GM12874 (cell line): ENCODE measurements around the gene ATG2A.

ENCODE experiments used
- TF ChIP-seq, protein P1 (sequence below): IDR thresholded peaks from 2 replicates; pipeline ENCODE4 v1.5.1; 2011; ENCODE audit warnings: low read depth, mild to moderate bottlenecking, control low read depth, low read length, moderate library complexity; ENCODE audit not compliant: insufficient read depth

ATG2A gene

DNA sequence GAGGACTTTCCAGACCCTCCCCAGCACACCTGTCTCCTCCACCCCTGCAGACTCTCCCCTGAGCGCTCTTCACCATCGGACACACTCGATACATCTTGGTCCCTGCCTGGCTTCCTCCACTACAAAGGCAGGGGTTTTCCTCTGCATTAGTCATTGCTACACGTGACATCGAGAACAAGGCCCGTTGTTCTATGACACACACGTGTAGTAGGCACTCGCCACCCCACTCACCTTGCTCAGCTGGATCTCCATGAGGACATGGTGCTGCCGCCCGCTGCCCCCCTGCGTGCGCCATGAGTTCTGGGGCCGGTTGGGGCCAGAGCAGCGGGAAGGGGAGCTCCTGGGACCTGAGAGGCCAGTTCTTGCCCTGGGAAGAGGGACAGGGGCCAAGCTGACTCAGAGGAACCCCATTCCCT is 16.7 kb downstream of the ATG2A start:
- TF ChIP-seq, protein P1, sequence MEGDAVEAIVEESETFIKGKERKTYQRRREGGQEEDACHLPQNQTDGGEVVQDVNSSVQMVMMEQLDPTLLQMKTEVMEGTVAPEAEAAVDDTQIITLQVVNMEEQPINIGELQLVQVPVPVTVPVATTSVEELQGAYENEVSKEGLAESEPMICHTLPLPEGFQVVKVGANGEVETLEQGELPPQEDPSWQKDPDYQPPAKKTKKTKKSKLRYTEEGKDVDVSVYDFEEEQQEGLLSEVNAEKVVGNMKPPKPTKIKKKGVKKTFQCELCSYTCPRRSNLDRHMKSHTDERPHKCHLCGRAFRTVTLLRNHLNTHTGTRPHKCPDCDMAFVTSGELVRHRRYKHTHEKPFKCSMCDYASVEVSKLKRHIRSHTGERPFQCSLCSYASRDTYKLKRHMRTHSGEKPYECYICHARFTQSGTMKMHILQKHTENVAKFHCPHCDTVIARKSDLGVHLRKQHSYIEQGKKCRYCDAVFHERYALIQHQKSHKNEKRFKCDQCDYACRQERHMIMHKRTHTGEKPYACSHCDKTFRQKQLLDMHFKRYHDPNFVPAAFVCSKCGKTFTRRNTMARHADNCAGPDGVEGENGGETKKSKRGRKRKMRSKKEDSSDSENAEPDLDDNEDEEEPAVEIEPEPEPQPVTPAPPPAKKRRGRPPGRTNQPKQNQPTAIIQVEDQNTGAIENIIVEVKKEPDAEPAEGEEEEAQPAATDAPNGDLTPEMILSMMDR, result no peak

DNA sequence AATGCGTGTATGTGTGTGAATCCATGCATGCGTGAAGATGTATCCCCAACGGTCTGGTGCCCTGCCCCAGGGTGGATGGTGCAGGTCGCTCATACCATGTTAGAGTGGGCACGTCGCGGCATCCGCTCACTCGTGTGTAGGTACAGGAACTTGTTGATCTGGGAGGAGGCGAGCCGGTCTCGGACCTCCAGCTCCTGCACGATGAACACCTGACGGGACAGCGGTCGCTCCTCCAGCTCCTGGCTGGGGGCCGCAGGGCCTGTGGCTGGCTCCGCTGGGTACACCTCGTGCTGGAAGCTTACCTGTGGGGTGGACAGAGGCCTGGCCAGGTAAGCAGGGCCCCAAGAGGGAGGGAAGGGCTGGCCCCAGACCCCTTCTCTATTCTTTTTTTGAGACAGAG is 18.5 kb downstream of the ATG2A start:
- TF ChIP-seq, protein P1, result no peak

DNA sequence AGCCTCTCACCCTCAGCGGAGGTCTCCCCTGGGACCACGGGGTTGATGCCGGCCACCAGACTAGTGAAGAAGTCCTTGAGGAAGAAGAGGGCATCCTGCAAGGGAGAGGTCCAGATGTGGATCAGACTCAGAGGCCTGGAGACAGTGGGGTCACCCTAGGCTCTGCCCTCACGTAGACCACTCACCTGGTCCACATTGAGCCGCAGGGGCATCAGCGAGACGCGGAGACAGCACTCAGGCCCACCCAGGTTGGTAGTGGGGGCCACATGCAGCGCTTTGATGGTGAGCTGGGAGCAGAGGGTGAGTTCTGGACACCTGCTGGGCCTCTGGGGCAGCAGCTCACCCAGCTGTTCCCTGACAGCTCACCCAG is 18.9 kb downstream of the ATG2A start:
- TF ChIP-seq, protein P1, result no peak

DNA sequence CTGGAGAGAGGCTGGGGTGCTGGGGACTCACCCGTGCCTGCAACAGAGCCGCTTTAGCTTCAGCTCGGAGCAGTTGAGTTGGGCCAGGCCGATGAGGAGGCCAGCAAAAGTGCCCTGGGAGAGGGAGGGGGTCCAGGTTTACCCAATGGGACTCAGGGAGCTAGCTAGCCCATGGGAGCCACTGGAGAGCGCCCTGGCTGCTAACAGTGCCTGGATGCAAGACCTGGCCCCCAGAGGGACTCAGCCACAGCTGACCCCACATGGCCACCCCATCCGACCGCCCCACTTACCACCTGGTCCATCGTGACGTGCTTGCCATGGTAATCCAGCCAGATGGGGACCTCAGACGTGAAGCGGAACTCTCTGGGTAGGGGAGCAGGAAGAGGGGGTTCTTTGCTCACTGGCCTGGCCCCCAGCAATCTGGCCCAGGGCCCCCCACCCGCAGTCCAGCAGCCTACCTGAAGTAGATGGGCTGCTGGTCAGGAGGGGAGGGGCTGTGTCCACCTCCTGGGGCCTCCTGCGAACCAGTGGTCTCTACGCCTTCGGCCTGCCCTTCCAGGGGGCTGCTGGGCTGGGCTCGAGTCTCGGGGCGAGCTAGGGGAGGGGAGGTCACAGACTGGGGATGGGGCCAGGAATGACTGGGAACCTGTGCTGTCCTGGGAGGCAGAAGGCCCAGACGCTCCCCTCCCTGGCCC is 19.5 kb downstream of the ATG2A start:
- TF ChIP-seq, protein P1, result no peak

DNA sequence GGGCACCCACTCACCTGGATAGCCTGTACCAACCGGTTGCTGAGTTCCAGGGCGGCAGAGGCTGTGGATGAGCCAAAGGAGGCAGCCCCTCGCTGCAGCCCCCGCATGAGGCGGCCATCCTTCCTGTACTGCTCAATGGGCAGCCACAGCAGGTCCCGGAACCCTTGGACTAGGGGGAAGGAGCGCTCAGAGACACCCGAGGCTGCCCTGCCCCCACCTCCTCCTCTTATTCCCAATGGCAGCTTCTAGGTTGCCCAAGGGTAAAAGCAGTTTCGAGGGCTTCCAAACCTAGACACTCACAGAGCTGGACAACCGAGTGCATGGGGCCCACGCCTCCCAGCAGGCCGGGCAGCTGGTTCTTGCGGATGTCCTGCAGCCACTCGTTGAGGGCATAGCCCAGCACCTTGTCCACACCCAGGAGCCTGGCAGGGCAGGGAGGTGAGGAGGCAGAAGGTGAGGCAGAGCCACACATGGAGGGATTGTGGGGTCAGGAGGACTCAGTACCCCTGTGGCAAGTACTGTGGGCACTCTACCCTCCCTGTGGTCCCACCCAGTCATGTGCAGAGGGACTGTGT is 20.5 kb downstream of the ATG2A start:
- TF ChIP-seq, protein P1, result no peak

DNA sequence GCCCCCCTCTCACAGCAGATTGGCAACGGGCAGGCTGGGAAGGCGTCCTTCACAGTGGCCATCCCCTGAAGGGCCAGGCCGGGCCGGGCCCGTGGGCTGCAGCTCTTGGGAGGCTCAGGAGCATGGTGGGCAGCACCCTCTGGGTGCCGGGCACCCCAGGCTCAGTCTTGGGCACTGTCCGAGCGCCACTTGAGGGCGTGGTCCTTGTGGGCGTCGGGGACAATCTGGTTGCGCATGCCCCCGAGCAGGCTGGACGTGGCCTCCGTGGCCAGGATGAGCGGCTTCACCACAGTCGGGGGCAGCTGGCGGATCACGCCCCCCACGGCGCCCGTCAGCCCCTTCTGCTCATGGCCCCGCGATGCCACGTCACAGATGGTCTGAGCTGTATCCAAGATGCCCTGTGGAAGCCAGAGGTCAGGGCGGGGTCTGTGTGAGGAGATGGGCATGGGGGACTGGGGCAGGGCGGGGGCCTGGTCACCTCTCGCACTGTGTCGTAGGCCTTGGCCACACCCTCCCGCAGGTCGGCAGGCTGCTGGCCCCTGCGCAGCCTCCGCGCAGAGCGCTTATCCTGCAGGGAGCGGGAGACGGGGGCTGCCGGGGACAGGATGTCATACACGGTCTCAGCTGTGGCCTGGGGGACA is 22.1 kb downstream of the ATG2A start:
- TF ChIP-seq, protein P1, result no peak

DNA sequence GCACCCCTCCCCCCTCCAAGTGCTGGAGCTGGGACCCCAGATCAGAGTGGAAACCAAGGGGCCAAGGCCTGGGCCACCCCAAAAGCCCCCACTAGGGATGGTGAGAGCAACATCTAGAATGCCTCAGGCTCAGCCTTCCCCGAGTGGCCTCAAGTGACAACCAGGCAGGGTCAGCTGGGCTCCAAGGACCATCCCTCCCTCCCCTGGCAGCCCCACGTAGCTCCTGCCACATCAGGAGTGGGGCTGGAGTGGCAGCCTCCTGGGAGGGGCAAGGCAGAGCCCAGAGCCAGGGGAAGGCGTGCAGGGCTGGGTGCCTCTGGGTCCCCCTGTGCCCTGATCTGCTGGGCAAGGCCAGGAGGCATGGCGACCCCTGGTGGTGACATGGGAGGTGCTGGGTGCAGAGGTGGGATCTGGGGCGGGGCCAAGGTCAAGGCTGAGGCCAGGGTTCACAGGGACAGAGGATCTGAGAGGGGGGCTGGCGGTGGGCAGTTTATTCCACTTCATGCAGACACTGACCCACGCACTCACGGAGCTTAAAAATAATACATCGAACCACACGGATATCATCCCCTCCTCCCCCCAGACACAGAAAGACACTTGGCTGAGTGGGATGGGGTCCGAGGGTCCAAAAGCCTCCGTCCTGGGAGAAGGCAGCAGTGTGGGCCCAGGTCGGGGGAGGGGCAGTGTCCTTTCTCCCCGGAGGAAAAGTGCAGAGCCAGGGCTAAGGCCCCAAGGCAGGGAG is 22.8 kb downstream of the ATG2A start:
- TF ChIP-seq, protein P1, result peak; percentile 98
